ENCODE results near the gene C2CD4D. TPM values are rescaled to one million over a fixed set of nuclear protein-coding genes. Genes with fewer than 3 reads are reported as not detected.

The C2CD4D gene
- total and polyA plus RNA-seq, 8 donors = 0.35 to 1.2 (median 0.59) TPM

DNA sequence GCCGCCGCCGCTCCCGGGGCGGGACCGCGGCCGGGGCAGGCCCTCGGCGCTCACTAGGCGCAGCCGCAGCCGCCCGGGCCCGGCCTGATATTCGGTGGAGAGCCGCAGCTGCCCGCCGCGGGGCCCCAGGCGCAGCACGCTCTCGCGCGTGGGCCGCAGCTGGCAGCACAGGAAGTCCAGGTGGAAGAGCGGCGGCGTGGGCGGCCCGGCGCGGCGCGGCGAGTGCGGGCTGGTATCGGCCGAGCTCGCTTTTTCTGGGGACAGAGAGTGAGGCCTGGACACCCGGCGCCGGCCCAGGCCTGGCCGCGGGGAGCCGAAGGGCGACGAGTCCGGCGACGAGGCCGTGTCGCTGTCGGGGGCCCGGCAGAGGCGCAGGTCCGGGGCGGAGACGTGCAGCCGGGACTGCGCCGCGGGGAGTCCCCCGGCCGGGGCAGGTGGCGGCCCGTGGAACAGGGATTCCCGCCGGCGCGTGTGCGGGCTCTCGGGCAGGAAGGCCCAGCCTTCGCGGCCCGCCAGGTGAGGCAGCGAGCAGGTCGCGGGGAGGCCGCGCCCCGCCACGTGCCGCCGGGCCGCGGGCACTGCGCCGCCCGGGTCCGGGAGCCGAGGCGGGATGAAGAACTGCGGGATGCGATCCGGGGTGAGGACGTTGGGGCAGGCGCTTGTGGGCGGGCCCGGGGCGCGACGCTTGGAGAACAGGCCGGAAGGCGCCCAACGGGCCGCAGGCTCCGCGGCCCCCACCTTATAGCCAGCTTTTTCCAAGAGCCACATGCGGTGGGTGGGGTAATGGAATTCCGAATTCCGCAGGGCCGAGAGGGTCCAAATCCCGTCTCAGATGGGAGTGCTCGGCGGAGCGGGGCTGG lies 1.2 kb downstream of the C2CD4D start:
- WGBS, 2 donors = 60 to 64% methylated on average over 103 to 117 of the region's 117 CpGs
- Histone ChIP-seq H3K4me1 (peaks cover 29 to 40% (median 40%) of the 10 kb centered on the region in 3 donors), H3K27ac (peak overlapping the region in 1 of 4 donors; percentile 93), H3K36me3 (no peaks in the 10 kb centered on the region), H3K27me3 (no peaks in the 10 kb centered on the region), H3K4me3 (peak overlapping the region in 2 of 4 donors; percentile 43 to 47), H3K9me3 (no peaks in the 10 kb centered on the region)
- intact Hi-C loops (cut with DNase I) = no loop called here
- DNase-seq (peak in 2 of 6 donors; percentile 43 to 59), FAIRE-seq (no peak), ATAC-seq (no peak)
- no peak for TF ChIP-seq CTCF (IDR thresholded peaks at IDR 0.05)

GRCh38 chr1:151837884-151838221 lies 1.8 kb downstream of the C2CD4D start:
- Histone ChIP-seq H3K4me1 (peaks cover 34 to 44% (median 44%) of the 10 kb centered on the region in 3 donors), H3K36me3 (no peaks in the 10 kb centered on the region), H3K4me3 (no peak overlapping the region), H3K9me3 (no peaks in the 10 kb centered on the region), H3K27ac (peak overlapping the region; percentile 59 to 92 (median 84)), H3K27me3 (no peaks in the 10 kb centered on the region)
- ATAC-seq (no peak), DNase-seq (peak in 1 of 6 donors; percentile 74), FAIRE-seq (no peak)
- 54 to 55% methylated on average over 26 of the region's 26 CpGs for WGBS, 2 donors
- TF ChIP-seq CTCF (IDR thresholded peaks at IDR 0.05) = no peak
- intact Hi-C loops (cut with DNase I) = no loop called here

DNA sequence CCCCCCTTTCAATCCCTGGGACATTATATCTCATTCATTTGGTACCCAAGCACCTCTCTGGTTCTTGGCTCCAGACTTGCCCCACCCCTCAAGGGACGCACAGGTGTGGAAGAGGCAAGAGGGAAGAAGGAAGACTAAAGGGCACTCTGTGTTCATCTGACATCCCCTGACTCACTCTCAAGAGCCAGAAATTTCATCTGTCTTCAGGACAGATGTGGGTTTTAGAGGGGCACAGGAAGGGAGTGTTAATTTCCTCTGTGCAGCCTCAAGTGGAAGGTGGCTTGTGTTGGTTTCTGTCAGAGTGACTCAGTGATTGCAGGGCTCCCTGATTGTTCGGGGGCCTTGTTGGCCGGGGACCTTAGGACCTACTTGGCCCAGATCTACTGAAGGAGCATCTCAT lies 2.4 kb downstream of the C2CD4D start:
- Histone ChIP-seq H3K4me3 (no peak overlapping the region), H3K36me3 (no peaks in the 10 kb centered on the region), H3K9me3 (no peaks in the 10 kb centered on the region), H3K27me3 (no peaks in the 10 kb centered on the region), H3K4me1 (peaks cover 38 to 46% (median 46%) of the 10 kb centered on the region in 3 donors), H3K27ac (peak overlapping the region; percentile 59 to 92 (median 84))
- no peak for TF ChIP-seq CTCF (IDR thresholded peaks at IDR 0.05)
- 33 to 40% methylated on average over 3 of the region's 3 CpGs for WGBS, 2 donors
- DNase-seq = no peak
- intact Hi-C loops (cut with DNase I) = no loop called here
- FAIRE-seq = no peak
- ATAC-seq = no peak

- peak overlapping the region; percentile 70 to 92 (median 82) for H3K27ac ChIP-seq
- no peaks in the 10 kb centered on the region for H3K36me3 ChIP-seq
- intact Hi-C loops (cut with DNase I) = no loop called here
- no peak for DNase-seq
- TF ChIP-seq CTCF (IDR thresholded peaks at IDR 0.05) = no peak
- no peak overlapping the region for H3K4me3 ChIP-seq
- H3K4me1 ChIP-seq = peaks cover 39 to 46% (median 40%) of the 10 kb centered on the region in 3 donors
- H3K27me3 ChIP-seq = no peaks in the 10 kb centered on the region
- 90 to 91% methylated on average over 7 of the region's 7 CpGs for WGBS, 2 donors
- ATAC-seq = no peak
- no peak for FAIRE-seq
- no peaks in the 10 kb centered on the region for H3K9me3 ChIP-seq
These were observed 4.0 kb downstream of the C2CD4D start for GRCh38 chr1:151835596-151835995.

GRCh38 chr1:151834239-151834638 lies 5.4 kb downstream of the C2CD4D start:
- H3K27me3 ChIP-seq = no peaks in the 10 kb centered on the region
- 37 to 39% methylated on average over 3 of the region's 3 CpGs for WGBS, 2 donors
- no peaks in the 10 kb centered on the region for H3K9me3 ChIP-seq
- no peak for TF ChIP-seq CTCF (IDR thresholded peaks at IDR 0.05)
- FAIRE-seq = no peak
- H3K27ac ChIP-seq = no peak overlapping the region
- DNase-seq = no peak
- H3K36me3 ChIP-seq = no peaks in the 10 kb centered on the region
- H3K4me1 ChIP-seq = peaks cover 42 to 51% (median 44%) of the 10 kb centered on the region in 3 donors
- intact Hi-C loops (cut with DNase I) = no loop called here
- no peak for ATAC-seq
- H3K4me3 ChIP-seq = no peak overlapping the region

Measured in pancreas (tissue), 10 donors.